ENCODE measurements around the gene CRELD2.

The CRELD2 gene

GRCh38 chr22:49948116-49948957, 29.9 kb downstream of the CRELD2 start:
- H3K9ac ChIP-seq (ENCODE audit: low read depth, low read length), result no peak overlapping the region
- H3K4me2 ChIP-seq (ENCODE audit: insufficient read depth, low read length), result no peak overlapping the region
- no peak for TF ChIP-seq EZH2 (IDR thresholded peaks at IDR 0.05; ENCODE audit: borderline replicate concordance, low read depth, low read length, severe bottlenecking)
- no peak for TF ChIP-seq CTCF (IDR thresholded peaks at IDR 0.05; ENCODE audit: borderline replicate concordance, extremely low read depth, low read length, poor library complexity, severe bottlenecking)
- H3K4me1 ChIP-seq (ENCODE audit: insufficient read depth, low read length), result no peaks in the 10 kb centered on the region
- H2AFZ ChIP-seq (ENCODE audit: low read depth, low read length), result no peak overlapping the region
- no peaks in the 10 kb centered on the region; the same call in 1 of the 2 replicates for H4K20me1 ChIP-seq (ENCODE audit: insufficient read depth, low read length)
- no peak overlapping the region for H3K4me3 ChIP-seq (ENCODE audit: low read depth in 1 of 2, low read length in 2 of 2)
- ATAC-seq (ENCODE audit: insufficient read depth, low read depth) (no peak), DNase-seq (no peak)
- no peaks in the 10 kb centered on the region for H3K36me3 ChIP-seq (ENCODE audit: insufficient read depth, low read length)
- H3K27ac ChIP-seq (ENCODE audit: low read length), result no peak overlapping the region
- no peaks in the 10 kb centered on the region for H3K9me3 ChIP-seq (ENCODE audit: insufficient read depth, low read length, severe bottlenecking)
- no peaks in the 10 kb centered on the region for H3K27me3 ChIP-seq (ENCODE audit: insufficient read depth, low read length, poor library complexity)
- no peaks in the 10 kb centered on the region for H3K79me2 ChIP-seq (ENCODE audit: insufficient read depth, low read length)

DNA sequence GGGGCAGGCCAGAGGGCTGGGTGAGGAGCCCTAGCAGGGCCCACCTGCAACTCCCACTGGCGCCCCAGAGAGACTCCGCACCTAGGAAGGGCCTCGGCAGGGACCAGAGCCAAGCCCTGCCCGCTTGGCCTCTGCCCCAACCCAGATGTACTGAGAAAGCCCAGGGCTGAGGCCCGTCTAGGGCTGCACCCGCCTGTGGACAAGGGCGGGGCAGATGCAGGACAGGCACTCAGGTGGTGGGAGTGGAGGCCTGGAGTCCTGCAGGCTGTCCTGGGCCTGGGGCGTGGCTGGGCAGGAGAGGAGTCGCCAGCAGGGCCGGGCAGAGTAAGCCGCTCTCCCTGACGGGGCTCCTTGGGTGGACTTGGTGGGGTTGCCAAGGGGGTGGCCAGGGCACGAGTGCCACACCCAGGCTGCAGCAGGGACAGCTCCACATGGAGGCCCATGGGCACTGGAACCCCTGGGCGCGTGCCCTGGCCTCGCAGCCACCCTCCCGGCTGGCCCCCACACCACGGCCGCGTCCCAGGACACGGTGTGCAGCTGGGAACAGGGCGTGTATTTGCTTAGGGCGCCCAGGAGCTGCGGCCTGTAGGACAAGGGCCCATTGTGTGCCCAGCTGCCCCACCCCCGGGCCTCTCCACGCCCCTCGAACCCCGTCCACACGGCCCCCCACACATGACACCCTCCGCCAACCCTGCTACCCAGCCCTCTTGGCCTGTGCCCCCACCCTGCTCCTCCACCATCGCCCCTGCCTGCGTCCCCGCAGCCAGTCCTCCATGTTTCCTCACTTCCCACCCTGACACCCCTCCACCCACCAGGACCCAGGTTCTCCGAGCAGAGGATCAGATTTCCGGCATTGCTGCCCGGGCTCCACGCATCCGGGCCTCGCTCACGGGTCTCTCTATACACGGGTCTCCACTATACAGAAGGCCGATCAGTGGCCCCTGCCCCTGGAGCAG, 30.8 kb downstream of the CRELD2 start:
- no peaks in the 10 kb centered on the region for H3K4me1 ChIP-seq (ENCODE audit: insufficient read depth, low read length)
- no peak overlapping the region for H3K4me2 ChIP-seq (ENCODE audit: insufficient read depth, low read length)
- ATAC-seq (ENCODE audit: insufficient read depth, low read depth), result no peak
- TF ChIP-seq CTCF (IDR thresholded peaks at IDR 0.05; ENCODE audit: borderline replicate concordance, extremely low read depth, low read length, poor library complexity, severe bottlenecking) (no peak), EZH2 (IDR thresholded peaks at IDR 0.05; ENCODE audit: borderline replicate concordance, low read depth, low read length, severe bottlenecking) (no peak)
- no peak overlapping the region for H3K9ac ChIP-seq (ENCODE audit: low read depth, low read length)
- no peak for DNase-seq
- H3K4me3 ChIP-seq (ENCODE audit: low read depth in 1 of 2, low read length in 2 of 2), result no peak overlapping the region
- no peaks in the 10 kb centered on the region for H3K36me3 ChIP-seq (ENCODE audit: insufficient read depth, low read length)
- H4K20me1 ChIP-seq (ENCODE audit: insufficient read depth, low read length), result no peaks in the 10 kb centered on the region; the same call in 1 of the 2 replicates
- no peaks in the 10 kb centered on the region for H3K79me2 ChIP-seq (ENCODE audit: insufficient read depth, low read length)
- H2AFZ ChIP-seq (ENCODE audit: low read depth, low read length), result no peak overlapping the region
- H3K9me3 ChIP-seq (ENCODE audit: insufficient read depth, low read length, severe bottlenecking), result no peaks in the 10 kb centered on the region
- no peaks in the 10 kb centered on the region for H3K27me3 ChIP-seq (ENCODE audit: insufficient read depth, low read length, poor library complexity)
- no peak overlapping the region for H3K27ac ChIP-seq (ENCODE audit: low read length)

- DNase-seq (no peak), ATAC-seq (ENCODE audit: insufficient read depth, low read depth) (no peak)
- Histone ChIP-seq H3K27me3 (ENCODE audit: insufficient read depth, low read length, poor library complexity) (no peaks in the 10 kb centered on the region), H3K27ac (ENCODE audit: low read length) (no peak overlapping the region), H3K36me3 (ENCODE audit: insufficient read depth, low read length) (no peaks in the 10 kb centered on the region), H3K4me2 (ENCODE audit: insufficient read depth, low read length) (no peak overlapping the region), H3K9ac (ENCODE audit: low read depth, low read length) (no peak overlapping the region), H3K4me1 (ENCODE audit: insufficient read depth, low read length) (no peaks in the 10 kb centered on the region), H3K4me3 (ENCODE audit: low read depth in 1 of 2, low read length in 2 of 2) (no peak overlapping the region), H2AFZ (ENCODE audit: low read depth, low read length) (no peak overlapping the region), H4K20me1 (ENCODE audit: insufficient read depth, low read length) (no peaks in the 10 kb centered on the region; the same call in 1 of the 2 replicates), H3K9me3 (ENCODE audit: insufficient read depth, low read length, severe bottlenecking) (no peaks in the 10 kb centered on the region), H3K79me2 (ENCODE audit: insufficient read depth, low read length) (no peaks in the 10 kb centered on the region)
- TF ChIP-seq CTCF (IDR thresholded peaks at IDR 0.05; ENCODE audit: borderline replicate concordance, extremely low read depth, low read length, poor library complexity, severe bottlenecking), result no peak
- TF ChIP-seq EZH2 (IDR thresholded peaks at IDR 0.05; ENCODE audit: borderline replicate concordance, low read depth, low read length, severe bottlenecking), result no peak
Measured at GRCh38 chr22:49949914-49950292, 31.5 kb downstream of the CRELD2 start.
